GM12892 (cell line): ENCODE results near the gene CYS1.

Experiments
- POLR2A ChIP-seq: IDR thresholded peaks from 2 replicates; pipeline ENCODE4 v1.6.1; 2011; ENCODE audit warnings: low read depth, low read length, control low read depth
- POLR2AphosphoS5 ChIP-seq: IDR thresholded peaks from 2 replicates; pipeline ENCODE4 v1.6.1; 2011; ENCODE audit warnings: low read depth, low read length, control low read depth

DNA sequence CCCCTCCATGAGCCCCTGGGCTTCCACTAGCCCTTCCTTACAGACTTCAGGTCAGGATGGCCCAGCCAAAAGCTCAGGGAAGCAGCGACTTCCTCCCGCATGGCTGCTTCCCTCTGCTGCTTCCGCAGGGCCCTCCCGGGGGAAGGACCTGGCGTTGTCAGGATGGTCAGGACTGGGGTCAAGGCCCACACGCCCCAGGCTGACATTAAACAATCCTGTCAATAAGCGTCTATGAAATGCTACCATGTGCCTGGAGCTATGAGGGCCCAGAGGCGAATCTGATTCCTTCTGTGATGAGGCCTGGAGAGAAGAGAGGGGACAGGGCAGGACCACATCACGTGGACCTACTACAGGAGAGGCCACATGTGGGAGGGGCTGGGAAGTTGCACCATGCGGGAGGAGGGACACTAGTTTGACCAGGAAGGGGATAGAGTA is 17.3 kb downstream of the CYS1 start:
- TF ChIP-seq POLR2AphosphoS5 (no peak), POLR2A (no peak)
